ENCODE measurements around the gene TUSC1. TPM values are rescaled to one million over a fixed set of nuclear protein-coding genes. Genes with fewer than 3 reads are reported as not detected.
A peak's percentile ranks its signal among the peaks of the same experiment; 100 is the strongest.

The TUSC1 gene
- polyA plus RNA-seq, 2 of the 4 experiments (the other 2 are of a cell fraction) = 4.8 to 5.6 TPM

DNA sequence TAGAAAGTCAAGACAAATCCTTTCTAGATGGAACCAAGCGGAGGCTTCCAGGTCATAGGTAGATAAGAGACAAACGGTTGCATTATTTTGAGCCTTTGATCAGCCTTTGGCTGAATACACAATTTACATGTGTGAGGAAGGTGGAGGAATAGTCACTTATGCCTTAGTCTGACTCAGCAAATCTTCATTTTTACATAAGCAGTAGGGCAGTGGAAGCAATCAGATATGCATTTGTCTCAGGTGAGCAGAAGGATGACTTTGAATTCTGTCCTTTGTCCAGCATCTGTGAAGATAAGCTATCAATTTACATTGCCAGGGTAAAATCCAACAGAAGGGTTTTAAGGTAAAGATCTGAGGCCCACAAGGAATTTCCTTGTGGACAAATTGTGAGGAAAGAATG is 23.8 kb downstream of the TUSC1 start:
- no peak for ATAC-seq
- TF ChIP-seq MAFK (IDR thresholded peaks at IDR 0.05; ENCODE audit: partially characterized antibody) (peak; percentile 66), NPAS2 (CRISPR knock-in tag; IDR thresholded peaks at IDR 0.05; ENCODE audit: borderline replicate concordance) (no peak)
- WGBS (ENCODE audit: missing lambda C conversion rate) = 50% methylated on average over 2 of the region's 2 CpGs
- POLR2A ChIA-PET = no interaction called here
- FAIRE-seq = no peak
- CTCF ChIA-PET = no interaction called here
- Histone ChIP-seq H3K4me3 (no peak overlapping the region), H3K4me1 (no peaks in the 10 kb centered on the region), H3K27ac (no peak overlapping the region), H3K4me2 (no peak overlapping the region), H3K9me3 (no peaks in the 10 kb centered on the region)
- DNase-seq (ENCODE audit: low read depth in 1 of 2, low spot score in 1 of 2) = no peak

DNA sequence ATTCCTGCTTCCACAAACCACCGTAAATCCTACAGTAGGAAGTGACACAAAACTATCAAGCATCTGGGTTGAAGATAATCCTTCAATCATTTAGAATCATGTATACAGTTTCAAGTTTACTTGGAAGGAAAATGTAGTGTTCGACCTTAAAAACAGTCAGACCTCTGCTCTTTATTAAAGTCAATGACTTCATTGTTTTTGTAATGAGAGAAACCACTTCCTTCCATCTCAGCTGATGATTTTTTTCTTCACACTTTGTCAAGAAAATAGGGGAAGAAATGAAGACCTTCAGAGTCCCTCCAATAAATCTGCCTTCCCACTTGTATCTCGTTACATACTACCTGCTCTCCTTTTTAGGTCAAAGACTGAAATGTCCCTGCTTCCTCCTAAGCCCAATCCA is 30.1 kb downstream of the TUSC1 start:
- no peaks in the 10 kb centered on the region for H3K4me1 ChIP-seq
- FAIRE-seq (no peak), DNase-seq (ENCODE audit: low read depth in 1 of 2, low spot score in 1 of 2) (no peak), ATAC-seq (no peak)
- H3K4me2 ChIP-seq = no peak overlapping the region
- no peak overlapping the region for H3K27ac ChIP-seq
- H3K9me3 ChIP-seq = no peaks in the 10 kb centered on the region
- TF ChIP-seq NFE2L2 (conservative IDR thresholded peaks at IDR 0.05; ENCODE audit: low read length) = no peak
- no peak overlapping the region for H3K4me3 ChIP-seq
- 8% methylated on average over 3 of the region's 3 CpGs for WGBS (ENCODE audit: missing lambda C conversion rate)
- POLR2A ChIA-PET = no interaction called here
- CTCF ChIA-PET = no interaction called here

DNA sequence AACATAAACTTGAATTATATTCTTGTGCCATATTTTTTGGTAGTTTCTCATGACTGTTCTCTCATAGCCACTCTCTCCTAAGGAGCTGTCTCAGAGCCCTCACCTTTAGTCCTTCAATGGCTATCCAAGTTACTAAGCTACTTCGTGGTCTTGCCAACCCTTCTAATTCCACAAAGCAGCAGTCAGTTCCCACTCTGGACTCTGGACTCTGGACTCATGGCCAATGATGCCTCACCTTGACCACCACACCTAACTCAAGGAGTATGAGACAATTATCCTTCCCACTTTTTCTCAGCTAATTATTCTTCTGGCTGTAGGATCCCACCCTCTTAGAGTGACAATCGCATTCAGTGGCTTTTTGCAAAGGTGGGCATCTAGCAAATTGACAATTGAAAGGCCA is 42.2 kb downstream of the TUSC1 start:
- FAIRE-seq (no peak), DNase-seq (ENCODE audit: low read depth in 1 of 2, low spot score in 1 of 2) (no peak), ATAC-seq (no peak)
- Histone ChIP-seq H3K9me3 (no peaks in the 10 kb centered on the region), H3K27ac (no peak overlapping the region), H3K4me3 (no peak overlapping the region), H3K4me2 (no peak overlapping the region), H3K4me1 (no peaks in the 10 kb centered on the region)
- no peak for TF ChIP-seq GATA3 (IDR thresholded peaks at IDR 0.05; ENCODE audit: borderline replicate concordance)
- TF ChIP-seq, protein P1, sequence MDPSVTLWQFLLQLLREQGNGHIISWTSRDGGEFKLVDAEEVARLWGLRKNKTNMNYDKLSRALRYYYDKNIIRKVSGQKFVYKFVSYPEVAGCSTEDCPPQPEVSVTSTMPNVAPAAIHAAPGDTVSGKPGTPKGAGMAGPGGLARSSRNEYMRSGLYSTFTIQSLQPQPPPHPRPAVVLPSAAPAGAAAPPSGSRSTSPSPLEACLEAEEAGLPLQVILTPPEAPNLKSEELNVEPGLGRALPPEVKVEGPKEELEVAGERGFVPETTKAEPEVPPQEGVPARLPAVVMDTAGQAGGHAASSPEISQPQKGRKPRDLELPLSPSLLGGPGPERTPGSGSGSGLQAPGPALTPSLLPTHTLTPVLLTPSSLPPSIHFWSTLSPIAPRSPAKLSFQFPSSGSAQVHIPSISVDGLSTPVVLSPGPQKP (IDR thresholded peaks at IDR 0.05; ENCODE audit: low read depth, low read length) = no peak
- ChIA-PET CTCF (no interaction called here), POLR2A (no interaction called here)
- 13% methylated on average over 2 of the region's 2 CpGs for WGBS (ENCODE audit: missing lambda C conversion rate)

DNA sequence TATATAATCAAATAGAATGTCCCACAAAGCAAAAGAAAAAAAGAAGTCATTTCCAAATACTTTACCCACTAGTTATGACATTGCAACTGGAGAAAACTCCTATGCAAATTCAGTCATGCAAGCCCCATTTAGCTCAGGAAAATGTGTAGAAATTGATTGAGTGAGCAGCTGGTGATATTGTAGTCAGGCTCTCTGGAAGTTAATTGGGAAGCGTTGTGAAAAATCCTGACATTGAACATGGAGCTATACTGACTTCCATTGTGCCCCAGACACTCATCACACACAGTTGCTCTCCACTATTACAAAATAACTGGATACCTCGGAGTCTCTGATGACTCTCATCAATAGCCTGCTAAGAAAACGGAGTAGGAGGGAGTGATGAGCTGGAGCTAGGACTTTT is 49.0 kb downstream of the TUSC1 start:
- no peak overlapping the region for H3K4me3 ChIP-seq
- no peaks in the 10 kb centered on the region for H3K9me3 ChIP-seq
- DNase-seq (ENCODE audit: low read depth in 1 of 2, low spot score in 1 of 2) (no peak), FAIRE-seq (no peak), ATAC-seq (no peak)
- no peak overlapping the region for H3K4me2 ChIP-seq
- ChIA-PET CTCF (interaction anchor here (0.9 kb wide), 1 partner anchor 83 kb away, joined by 3 read pairs; no protein-coding TSS in a partner anchor), POLR2A (no interaction called here)
- TF ChIP-seq, protein P2, sequence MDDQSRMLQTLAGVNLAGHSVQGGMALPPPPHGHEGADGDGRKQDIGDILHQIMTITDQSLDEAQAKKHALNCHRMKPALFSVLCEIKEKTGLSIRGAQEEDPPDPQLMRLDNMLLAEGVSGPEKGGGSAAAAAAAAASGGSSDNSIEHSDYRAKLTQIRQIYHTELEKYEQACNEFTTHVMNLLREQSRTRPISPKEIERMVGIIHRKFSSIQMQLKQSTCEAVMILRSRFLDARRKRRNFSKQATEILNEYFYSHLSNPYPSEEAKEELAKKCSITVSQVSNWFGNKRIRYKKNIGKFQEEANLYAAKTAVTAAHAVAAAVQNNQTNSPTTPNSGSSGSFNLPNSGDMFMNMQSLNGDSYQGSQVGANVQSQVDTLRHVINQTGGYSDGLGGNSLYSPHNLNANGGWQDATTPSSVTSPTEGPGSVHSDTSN (IDR thresholded peaks at IDR 0.05) = no peak
- TF ChIP-seq ZSCAN20 (CRISPR knock-in tag; IDR thresholded peaks at IDR 0.05) (no peak), JUNB (IDR thresholded peaks at IDR 0.05) (no peak), CBX8 (IDR thresholded peaks at IDR 0.05) (no peak), TP53 (CRISPR knock-in tag; IDR thresholded peaks at IDR 0.05) (no peak), KDM5A (IDR thresholded peaks at IDR 0.05) (no peak), RAD21 (conservative IDR thresholded peaks at IDR 0.05 in 1 of 2, IDR thresholded peaks at IDR 0.05 in 1 of 2) (no peak), SMC3 (IDR thresholded peaks at IDR 0.05) (no peak), NPAS2 (CRISPR knock-in tag; IDR thresholded peaks at IDR 0.05; ENCODE audit: borderline replicate concordance) (no peak), FOSB (CRISPR knock-in tag; IDR thresholded peaks at IDR 0.05) (no peak)
- TF ChIP-seq, protein P3, sequence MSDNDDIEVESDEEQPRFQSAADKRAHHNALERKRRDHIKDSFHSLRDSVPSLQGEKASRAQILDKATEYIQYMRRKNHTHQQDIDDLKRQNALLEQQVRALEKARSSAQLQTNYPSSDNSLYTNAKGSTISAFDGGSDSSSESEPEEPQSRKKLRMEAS (IDR thresholded peaks at IDR 0.05) = no peak
- TF ChIP-seq, protein P4, sequence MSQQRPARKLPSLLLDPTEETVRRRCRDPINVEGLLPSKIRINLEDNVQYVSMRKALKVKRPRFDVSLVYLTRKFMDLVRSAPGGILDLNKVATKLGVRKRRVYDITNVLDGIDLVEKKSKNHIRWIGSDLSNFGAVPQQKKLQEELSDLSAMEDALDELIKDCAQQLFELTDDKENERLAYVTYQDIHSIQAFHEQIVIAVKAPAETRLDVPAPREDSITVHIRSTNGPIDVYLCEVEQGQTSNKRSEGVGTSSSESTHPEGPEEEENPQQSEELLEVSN (IDR thresholded peaks at IDR 0.05; ENCODE audit: borderline replicate concordance, low read depth) = no peak
- H3K27ac ChIP-seq = no peak overlapping the region
- no peaks in the 10 kb centered on the region for H3K4me1 ChIP-seq
- WGBS (ENCODE audit: missing lambda C conversion rate) = 12% methylated on average over 3 of the region's 3 CpGs
